Activated T-helper 9 cell treated with anti-CD3 and anti-CD28 coated beads, Interleukin-2, amount 50 U/mL, for 16 hours (primary cell): ENCODE data around the gene MX1.
A peak's percentile ranks its signal among the peaks of the same experiment; 100 is the strongest.
"Not testable (repeated sequence)": the region's sequence is repeated elsewhere in the genome, so short reads cannot be mapped to it uniquely, and the experiment has no call there.

Source experiments
- DNase-seq: peaks from one replicate; pipeline ENCODE4 v3.0.0-alpha.2; 2020; ENCODE audit warnings: low read depth

Gene MX1

DNA sequence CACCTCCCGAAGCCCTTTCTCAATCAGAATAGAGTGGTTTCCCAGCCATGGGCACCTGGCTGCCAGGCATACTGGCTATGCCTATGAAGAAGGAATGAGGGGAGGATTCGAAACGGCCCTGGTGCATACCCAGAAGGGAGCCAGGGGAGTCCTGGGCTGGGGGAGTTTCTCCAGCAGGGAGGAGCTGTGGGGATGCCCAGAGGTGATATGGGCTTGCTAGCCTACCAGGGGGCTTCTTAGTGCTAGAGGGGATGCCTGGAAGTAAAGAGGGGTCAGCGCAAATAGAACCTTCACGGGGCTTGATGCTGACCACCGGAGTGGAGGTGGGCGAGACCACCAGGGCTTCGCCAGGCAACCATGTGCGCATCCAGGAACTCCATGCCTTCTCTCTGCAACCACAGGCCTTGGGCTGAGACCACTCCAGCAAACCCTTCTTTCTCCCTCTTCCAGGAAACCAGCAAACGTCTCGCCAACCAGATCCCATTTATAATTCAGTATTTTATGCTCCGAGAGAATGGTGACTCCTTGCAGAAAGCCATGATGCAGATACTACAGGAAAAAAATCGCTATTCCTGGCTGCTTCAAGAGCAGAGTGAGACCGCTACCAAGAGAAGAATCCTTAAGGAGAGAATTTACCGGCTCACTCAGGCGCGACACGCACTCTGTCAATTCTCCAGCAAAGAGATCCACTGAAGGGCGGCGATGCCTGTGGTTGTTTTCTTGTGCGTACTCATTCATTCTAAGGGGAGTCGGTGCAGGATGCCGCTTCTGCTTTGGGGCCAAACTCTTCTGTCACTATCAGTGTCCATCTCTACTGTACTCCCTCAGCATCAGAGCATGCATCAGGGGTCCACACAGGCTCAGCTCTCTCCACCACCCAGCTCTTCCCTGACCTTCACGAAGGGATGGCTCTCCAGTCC, 18.2 kb upstream of the MX1 start:
- no peak for DNase-seq

DNA sequence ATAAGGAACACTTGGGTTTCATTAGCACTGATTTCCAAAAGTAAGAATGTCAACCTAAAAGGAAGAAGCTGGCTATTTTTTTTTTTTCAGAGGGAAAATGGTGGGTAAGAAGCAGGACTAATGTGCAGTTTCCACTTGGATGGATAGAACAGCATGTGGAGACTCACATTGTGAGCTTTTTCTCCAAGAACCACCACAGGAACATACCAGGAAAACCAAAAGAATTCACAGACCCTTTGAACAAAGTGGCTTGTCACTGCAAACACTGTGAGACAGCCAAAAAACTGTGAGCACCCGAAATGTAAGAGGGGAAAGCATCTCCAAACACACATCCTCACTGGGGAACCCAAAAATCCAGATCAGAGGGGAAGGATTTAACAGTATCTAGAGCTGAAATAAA, 15.7 kb upstream of the MX1 start:
- DNase-seq: no peak

DNA sequence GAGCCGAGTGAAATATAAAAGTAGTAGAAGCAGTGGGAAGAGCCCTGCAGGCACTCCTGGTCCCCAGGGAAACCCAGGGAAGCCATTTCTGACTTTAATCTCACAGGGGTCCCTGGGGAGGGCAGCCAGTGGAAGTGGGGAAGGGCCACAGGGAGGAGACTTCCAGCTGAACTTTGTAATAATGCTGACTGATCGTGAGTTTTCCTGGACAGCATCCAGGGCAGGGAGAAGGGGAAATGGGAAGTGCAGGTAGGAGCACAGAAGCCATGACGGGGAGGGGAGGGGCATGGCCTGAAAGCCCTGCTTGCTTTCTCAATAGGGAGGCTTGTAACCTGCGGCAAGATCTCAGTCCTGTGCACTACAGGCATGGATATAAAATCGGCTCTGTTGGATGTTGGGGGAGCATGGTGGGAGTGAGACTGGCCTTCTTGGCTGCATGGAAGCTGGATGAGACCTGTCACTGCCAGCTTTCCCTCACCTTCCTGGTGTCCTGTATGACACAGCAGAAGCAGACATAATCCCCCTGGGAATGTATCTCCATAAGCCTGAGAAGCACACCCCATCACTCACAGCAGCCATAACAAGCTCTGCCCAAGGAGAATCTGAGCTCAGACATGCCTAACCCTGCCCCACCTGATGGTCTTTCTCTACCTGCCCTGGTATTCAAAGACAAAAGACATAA, 15.1 kb upstream of the MX1 start:
- no peak for DNase-seq

DNA sequence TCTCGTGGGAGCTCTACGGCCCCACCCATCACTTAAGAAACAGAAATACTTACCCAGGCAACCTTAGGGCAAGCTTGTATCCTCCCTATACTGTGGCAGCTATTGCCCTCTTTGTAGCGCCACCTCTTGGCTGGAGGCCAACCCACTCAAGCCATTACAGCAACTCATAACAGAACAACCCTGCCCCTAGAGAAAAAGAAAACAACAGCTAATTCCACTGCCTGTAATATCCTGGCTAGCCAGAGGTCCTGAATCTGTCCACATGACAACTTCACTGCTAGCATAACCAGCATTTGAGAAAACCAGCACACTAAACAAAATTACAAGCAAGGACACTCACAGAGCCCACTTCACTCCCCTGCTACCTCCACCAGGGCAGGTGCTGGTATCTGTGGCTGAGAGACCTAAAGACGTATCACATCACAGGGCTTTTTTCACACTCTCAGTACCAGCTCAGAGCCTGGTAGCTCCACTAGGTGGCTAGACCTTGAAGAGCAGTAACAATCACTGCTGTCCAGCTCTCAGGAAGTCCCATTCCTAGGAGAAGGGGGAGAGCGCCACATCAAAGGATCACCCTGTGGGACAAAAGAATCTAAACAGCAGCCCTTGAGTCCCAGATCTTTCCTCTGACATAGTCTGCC, 14.5 kb upstream of the MX1 start:
- no peak for DNase-seq

DNA sequence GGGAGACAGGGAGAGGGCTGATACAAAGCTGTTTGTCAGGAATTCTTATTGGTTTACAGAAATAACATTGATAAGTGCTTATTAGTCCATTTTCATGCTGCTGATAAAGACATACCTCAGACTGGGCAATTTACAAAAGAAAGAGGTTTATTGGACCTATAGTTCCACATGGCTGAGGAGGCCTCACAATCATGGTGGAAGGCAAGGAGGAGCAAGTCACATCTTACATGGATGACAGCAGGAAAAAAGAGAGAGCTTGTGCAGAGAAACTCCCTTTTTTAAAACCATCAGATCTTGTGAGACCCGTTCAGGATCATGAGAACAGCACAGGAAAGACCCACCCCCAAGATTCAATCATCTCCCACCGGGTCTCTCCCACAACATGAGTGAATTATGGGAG, 8.5 kb upstream of the MX1 start:
- DNase-seq: not testable (repeated sequence)

DNA sequence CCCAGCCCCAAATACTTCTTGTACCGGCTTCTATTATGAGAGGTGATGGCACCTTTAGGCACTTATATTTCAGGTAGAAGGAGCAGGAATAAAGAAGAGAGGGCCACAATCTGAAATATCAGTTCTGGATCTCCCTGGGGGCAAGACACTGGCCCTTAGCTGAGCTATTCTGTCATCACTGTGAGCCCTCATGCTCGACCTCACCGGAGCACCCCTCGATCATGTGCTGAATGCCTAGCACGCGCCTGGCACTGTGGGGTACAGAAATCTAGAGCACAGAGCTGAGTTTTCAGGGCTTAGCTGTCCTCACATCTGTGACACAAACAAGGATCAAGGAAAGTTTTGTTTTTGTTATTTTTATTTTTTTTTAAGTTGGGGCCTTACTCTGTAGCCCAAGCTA, 7.6 kb upstream of the MX1 start:
- no peak for DNase-seq

DNA sequence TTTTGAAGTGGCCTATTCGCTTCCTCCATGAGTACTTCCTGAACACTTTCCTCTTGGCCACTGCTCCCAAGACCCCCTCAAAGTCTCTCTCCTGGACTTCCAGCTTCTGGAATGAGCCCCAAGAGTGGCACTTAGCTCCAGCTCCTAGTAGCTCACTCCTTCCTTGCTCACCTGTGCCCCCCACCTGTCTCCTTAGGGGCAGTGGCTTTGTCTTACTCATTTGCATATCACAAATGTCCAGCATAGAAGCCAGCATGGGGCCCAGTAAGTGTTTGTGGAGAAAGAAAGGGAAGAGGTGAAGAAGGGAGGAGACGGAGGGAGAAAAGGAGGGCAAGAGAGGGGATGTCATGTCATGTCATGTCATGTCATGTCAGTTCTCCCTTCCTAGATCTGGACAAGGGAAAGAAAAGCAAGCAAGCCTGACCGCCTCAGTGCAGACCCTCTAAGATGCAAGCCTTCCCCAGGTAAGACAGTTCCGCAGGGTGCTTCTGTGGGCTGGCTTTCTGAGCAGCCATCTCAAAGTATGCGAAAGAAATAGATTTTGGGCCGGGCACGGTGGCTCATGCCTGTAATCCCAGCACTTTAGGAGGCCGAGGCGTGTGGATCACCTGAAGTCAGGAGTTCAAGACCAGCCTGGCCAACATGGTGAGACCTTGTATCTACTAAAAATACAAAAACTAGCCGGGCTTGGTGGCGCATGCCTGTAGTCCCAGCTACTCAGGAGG, 6.9 kb upstream of the MX1 start:
- no peak for DNase-seq

DNA sequence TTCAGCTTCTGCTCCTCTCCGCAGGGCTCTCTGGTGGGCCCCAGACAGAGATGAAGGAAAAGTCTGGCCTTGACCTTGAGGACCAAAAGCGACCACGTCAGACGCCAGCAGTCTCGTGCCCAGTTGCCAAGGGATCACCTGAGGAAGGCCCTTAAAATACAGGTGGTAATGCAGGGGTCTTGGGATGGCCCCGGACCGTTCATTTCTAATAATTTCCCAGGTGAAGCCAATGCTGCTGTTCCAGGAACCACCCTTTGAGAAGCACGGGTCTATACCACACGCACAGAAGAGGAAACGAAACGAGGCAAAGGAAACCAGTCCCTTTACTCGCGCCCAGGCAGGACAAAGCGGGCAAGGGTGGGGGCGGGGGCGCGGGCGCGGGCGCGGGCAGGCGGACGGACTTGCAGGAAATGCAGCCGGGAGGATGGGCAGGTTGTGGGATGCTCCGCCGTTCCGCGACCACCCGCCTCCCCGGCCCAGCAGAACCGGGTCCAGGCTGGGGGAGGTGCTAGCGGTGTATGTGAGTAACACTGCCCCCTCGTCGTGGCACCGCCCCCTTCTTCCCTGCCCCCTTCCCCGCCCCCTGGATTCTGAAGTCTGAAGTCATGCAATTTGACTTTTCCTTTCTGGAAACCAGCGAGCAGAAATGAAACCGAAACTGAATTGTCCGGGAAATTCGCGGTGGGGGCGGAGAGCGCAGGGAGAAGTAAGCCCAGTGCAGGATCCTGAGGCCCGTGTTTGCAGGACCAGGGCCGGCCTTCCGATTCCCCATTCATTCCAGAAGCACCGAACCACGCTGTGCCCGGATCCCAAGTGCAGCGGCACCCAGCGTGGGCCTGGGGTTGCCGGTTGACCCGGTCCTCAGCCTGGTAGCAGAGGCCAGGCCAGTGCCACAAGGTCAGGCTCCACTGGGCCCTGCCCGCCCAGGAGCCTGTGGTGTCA, 5.8 kb upstream of the MX1 start:
- peak; percentile 39 for DNase-seq

DNA sequence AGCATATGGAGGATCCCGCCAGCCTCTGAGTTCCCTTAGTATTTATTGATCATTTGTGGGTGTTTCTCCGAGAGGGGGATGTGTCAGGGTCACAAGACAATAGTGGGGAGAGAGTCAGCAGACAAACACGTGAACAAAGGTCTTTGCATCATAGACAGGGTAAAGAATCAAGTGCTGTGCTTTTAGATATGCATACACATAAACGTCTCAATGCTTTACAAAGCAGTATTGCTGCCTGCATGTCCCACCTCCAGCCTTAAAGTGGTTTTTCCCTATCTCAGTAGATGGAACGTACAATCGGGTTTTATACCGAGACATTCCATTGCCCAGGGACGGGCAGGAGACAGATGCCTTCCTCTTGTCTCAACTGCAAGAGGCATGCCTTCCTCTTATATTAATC, 5.0 kb upstream of the MX1 start:
- not testable (repeated sequence) for DNase-seq

DNA sequence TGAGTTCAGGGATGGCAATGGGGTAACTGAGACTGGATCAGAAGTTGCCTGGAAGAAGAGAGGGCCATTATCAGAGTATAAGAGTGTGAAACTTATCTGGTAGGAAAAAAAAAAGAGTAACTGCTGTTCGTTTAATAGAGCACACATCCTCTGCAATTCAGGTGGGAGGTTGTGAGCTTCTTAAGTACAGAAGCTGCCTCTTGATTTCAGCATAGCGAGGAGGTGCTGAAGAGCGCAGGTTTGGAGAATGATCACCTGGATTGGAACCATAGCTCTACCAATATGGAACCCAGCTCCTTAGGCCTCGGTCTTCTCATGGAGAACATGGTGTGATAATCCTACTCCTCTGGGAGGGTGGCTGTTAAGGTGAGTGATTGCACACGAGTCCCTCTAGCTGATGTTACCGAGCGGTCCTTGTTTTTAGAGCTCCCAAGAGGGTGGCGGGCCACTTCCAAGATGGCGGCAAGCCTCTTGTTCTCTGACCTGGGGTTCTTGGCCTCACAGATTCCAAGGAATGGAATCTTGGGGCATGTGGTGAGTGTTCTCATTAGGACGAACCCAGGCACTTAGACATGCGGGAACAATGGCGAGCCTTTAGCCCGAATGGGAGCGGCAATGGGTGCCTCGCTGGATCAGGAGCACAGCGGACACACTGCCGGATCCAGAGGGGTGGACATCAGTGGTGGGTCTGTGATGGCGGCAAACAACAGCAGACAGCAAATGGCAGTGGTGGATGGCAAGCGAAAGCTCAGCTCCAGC, 3.3 kb upstream of the MX1 start:
- DNase-seq: no peak

DNA sequence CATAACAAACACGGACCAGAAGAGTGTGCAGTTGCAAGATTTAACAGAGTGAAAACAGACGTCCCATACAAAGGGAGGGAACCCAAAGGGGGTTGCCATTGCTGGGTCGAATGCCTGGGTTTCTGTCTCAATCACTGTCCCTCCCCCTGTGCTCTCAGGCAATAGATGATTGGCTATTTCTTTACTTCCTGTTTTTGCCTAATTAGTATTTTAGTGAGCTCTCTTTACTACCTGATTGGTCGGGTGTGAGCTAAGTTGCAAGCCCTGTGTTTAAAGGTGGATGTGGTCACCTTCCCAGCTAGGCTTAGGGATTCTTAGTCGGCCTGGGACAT, 2.8 kb upstream of the MX1 start:
- not testable (repeated sequence) for DNase-seq

DNA sequence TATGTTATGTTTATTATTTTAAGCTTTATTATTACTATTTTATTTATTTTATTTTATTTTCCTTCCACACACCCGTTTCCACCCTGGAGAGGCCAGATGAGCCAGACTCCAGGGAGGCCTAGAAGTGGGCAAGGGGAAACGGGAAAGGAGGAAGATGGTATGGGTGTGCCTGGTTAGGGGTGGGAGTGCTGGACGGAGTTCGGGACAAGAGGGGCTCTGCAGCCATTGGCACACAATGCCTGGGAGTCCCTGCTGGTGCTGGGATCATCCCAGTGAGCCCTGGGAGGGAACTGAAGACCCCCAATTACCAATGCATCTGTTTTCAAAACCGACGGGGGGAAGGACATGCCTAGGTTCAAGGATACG, 468 bp upstream of the MX1 start:
- DNase-seq: no peak

DNA sequence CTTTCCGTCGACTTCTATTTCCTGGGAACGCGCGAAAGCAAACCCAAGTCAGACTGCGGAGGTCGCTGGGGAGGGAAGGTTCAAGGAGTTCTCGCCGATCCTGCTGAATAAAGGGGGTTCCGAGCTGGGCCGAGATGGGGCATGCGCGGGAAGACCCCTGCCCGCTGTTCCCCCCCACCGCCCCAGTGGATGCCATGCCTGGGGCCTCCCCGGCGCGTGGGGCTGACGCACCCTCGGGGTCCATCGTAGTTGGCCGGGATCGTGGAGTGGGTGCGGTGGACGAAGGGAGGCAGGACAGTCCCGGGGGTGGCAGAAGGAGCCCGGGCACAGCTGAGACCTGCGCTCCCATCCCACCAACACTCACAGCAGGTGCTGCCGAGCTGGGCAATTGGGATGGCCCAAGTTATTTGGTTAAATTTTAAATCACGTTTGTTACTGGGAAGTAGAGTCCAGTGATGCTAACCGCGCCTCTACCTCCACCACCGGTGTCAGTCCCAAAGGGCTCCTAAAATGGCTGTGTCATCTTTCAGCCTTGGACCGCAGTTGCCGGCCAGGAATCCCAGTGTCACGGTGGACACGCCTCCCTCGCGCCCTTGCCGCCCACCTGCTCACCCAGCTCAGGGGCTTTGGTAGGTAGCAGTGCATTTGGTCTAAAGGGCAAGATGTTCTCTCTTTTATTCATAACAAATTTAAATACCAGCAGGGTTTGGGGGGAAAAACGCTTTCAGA, 801 bp downstream of the MX1 start:
- no peak for DNase-seq

DNA sequence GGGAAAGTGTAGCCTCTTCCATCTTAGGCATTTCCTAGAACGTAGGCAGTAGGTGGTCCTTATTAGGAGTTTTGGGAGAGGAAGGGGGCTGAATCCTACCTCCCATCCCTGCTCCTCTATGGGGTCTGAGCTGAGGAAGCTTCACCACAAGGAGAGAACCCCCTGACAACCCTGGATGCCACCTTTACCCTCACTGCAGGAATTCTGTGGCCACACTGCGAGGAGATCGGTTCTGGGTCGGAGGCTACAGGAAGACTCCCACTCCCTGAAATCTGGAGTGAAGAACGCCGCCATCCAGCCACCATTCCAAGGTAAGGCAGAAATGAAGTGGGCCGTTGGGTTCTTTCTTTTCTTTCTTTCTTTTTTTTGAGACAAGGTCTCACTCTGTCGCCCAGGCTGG, 1.5 kb downstream of the MX1 start:
- DNase-seq: no peak

DNA sequence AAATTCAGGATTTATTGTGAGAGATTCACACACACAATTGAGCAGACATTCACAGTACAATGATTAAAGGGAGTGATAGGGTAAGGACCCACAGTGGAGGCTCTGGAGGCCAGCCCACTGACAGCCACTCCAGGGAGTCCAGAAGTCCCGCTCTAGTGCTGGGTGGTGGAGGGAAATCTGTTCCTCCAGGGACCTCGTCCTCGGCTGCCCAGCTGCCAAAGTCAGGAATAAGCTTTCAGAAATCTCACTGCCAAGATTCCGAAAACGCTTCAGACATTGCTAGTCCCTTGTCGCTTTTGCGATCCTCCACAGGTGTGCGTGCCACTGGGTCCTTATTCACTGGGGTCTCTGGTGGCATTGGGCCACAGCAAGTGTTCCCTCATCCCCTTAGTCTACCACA, 2.3 kb downstream of the MX1 start:
- no peak for DNase-seq

DNA sequence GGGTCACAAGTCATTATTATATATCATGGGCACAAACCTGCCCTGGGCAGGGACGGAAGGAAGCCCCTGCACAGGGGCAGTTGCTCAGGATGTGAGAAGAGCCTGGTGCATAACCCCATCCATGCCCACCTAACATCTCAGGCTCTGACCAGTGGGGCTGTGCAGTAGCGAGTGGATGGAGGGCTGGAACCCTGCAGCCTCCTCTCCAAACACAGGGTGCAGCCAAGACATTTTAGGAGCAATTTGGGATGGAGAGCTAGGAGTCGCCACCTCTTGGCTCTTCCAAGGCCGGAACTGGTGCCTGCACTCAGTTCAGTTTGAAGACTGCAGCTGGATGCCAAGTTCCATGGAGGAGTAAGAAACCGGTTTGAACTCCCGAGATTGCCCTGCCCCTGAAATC, 2.8 kb downstream of the MX1 start:
- no peak for DNase-seq

DNA sequence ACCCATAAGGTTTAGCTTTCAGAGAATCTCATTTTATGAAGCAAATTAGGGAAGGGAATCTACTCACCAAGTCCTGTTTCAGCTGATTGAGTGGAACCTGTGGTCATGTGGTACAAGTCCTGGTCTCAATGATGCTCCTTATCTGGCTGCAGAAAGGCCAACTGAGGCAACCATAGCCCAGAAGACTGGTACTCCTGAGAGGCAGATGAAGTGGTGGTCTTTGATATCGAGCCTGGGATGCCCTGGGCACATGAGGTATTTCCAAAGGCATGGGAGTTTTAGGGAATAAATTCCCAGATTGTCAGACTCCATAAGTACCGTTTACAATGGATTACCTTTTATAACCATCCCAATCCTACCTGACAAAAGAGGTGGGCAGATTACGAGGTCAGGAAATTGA, 3.3 kb downstream of the MX1 start:
- DNase-seq: no peak

DNA sequence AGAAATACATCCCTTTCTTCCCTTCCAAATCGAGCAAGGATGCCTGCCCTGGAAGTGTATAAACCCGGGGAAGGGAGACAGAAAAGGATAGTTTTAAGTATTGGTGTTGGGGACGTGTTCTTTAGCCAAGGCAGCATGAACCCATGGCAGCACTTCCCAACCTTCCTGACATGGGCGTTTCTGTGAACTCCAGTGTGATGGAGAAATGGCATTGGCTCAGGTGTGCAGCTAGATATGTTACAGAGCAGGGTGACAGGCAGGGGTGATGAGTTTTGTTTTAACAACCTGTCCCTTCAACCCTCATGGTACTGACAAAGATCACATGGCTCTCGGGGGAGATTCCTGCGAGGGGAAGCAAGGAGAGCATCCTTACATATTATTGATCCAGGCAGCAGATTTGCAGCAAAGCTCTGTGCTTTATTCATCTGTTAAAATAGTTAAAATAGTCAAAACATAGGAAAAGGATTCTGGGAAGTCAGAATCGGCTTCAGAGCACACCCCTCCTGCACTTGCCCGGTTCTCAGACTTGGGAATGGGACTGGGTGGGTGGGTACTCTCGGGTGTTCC, 4.0 kb downstream of the MX1 start:
- no peak for DNase-seq

DNA sequence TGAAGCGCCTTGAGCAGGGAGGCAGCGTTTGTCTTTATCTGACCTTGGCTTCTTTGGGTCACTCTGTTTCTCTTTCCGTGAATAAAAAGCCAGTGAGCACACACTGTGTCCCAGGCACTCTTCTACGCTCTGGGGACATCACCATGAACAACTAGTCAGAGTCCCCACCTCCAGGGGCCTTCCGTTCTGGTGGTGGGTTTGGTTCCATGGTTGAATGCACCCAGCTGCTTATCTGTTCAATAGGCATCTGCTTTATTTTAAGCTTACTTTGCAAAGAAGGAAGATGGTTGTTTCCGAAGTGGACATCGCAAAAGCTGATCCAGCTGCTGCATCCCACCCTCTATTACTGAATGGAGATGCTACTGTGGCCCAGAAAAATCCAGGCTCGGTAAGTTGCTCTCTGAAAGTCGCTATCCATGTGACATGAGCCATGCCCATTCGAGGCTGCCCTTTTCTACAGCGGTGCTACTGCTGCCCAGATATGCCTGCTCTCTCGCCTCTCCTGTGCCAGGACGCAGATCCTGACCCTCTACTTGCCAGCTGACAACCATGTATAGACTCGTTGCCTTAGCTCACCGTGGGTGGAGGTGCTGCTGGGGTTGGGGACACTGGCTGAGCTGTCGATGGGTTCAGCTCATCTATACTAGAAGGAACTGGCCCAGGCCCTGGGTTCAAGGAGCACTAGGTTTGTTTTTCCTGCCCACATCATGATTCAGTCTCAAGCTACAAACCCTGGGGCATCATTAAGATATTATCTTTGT, 5.9 kb downstream of the MX1 start:
- no peak for DNase-seq
